ENCODE measurements around the gene LRPAP1.
"Not testable (repeated sequence)": the region's sequence is repeated elsewhere in the genome, so short reads cannot be mapped to it uniquely, and the experiment has no call there.

LRPAP1 gene

GRCh38 chr4:3531879-3532750 lies at the start of gene LRPAP1:
Gene LRPAP1 (minus strand): TSS chr4:3532422. CDS start chr4:3532412, 10 bp downstream.
- peak; percentile 100 for DNase-seq (ENCODE audit: low spot score)

- not testable (repeated sequence) for DNase-seq (ENCODE audit: low spot score)
Observed at GRCh38 chr4:3581334-3582090, 49.3 kb upstream of the LRPAP1 start.

DNA sequence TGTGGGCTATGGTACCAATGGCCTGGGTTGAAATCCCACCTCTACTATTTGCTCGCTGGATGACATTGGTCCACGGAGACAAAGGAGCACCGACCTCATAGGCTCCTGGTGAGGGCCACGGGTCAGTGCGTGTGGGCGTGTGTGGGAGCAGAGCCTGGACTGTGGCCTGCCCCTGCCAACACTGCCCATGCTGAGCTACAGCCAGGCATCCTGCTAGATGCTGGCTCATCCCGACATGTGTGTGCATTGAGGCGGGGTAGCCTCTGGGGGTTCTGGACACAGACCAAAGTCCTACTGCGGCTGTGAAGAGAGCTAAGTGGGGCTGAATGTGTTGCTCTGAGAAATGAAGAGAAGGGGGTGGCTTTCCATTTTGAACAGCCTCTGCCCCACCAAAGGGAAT lies 48.6 kb upstream of the LRPAP1 start:
- not testable (repeated sequence) for DNase-seq (ENCODE audit: low spot score)

GRCh38 chr4:3578527-3579144 lies 46.4 kb upstream of the LRPAP1 start:
- DNase-seq (ENCODE audit: low spot score): not testable (repeated sequence)

DNA sequence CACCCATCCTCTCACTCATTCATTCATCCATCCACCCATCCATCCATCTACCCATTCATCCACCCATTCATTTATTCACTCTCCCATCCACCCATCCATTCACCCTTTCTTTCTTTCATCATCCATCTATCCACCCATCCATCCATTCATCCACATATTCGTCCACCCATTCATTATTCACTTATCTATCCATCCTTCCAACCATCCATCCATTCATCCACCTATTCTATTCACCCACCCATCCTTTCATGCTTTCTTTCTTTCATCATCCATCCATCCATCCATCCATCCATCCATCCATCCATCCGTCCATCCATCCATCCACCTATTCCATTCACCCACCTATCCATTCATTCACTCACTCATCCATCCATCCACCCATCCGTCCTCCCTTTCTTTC lies 45.8 kb upstream of the LRPAP1 start:
- DNase-seq (ENCODE audit: low spot score): not testable (repeated sequence)

GRCh38 chr4:3577208-3577892 lies 45.1 kb upstream of the LRPAP1 start:
- DNase-seq (ENCODE audit: low spot score): not testable (repeated sequence)

- DNase-seq (ENCODE audit: low spot score): not testable (repeated sequence)
Observed at GRCh38 chr4:3576533-3577207, 44.4 kb upstream of the LRPAP1 start.

GRCh38 chr4:3575426-3576369 lies 43.5 kb upstream of the LRPAP1 start:
- not testable (repeated sequence) for DNase-seq (ENCODE audit: low spot score)

DNA sequence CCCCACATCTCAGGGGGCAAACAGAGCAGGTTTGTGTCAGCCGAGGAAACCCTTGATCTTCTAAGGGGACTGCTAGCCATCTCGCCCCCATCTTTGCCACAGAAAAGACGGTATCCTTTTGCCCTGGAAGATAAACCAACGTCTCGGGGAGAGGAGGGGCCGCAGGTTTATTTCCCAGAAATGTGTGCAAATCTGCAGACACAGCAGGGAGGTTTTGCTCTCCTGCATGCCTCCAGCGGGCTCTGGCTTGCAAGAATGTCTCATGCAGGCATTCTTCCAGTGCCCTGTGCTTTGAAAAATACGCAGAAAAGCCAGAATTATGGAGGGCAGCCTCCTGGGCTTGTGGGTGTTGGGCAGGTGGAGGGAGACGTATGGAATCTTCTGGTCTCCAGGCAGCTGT lies 42.6 kb upstream of the LRPAP1 start:
- not testable (repeated sequence) for DNase-seq (ENCODE audit: low spot score)

DNA sequence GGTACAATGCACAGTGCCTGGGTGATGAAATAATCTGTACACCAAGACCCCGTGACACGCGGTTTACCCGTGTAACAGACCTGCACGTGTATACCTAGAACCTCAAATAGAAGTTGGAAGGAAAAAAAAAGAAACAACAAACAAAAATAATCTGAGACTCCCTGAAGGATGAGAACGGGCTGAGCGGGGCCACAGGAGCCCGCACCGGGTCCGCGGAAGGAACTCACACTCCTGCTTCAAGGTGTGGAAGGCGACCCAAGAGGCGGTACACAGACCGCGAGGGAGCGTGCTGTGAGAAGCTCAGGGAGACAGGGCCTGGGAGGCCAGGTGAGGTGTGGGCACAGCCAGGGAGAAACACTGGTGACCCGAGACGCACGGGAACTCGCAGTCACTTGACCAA lies 42.1 kb upstream of the LRPAP1 start:
- DNase-seq (ENCODE audit: low spot score): not testable (repeated sequence)

DNA sequence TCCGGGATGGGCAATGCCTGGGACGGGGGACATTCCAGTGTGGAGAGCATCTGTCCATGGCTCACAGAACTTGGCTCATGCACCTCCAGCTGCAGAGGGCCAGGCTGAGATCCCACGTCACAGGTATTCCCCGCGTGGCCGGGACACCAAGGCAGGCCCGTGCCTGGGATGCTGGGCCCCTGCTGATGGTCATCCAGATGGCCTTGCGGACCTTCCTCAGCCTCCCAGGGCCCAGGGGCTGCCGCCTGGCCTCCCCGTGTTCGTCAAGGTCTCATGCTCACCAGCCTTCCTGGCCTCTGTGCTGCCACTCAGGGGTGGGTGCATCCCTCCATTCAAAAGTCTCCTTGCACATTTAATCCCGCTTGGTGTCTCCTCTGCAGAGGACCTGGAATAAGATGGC lies 40.9 kb upstream of the LRPAP1 start:
- DNase-seq (ENCODE audit: low spot score): no peak

GRCh38 chr4:3572363-3572762 lies 40.1 kb upstream of the LRPAP1 start:
- DNase-seq (ENCODE audit: low spot score): no peak

GRCh38 chr4:3571921-3572320 lies 39.7 kb upstream of the LRPAP1 start:
- DNase-seq (ENCODE audit: low spot score): no peak

- not testable (repeated sequence) for DNase-seq (ENCODE audit: low spot score)
Observed at GRCh38 chr4:3570923-3571322, 38.7 kb upstream of the LRPAP1 start.

- DNase-seq (ENCODE audit: low spot score): not testable (repeated sequence)
Observed at GRCh38 chr4:3569611-3570010, 37.4 kb upstream of the LRPAP1 start.

- DNase-seq (ENCODE audit: low spot score): not testable (repeated sequence)
Observed at GRCh38 chr4:3566701-3567100, 34.5 kb upstream of the LRPAP1 start.

DNA sequence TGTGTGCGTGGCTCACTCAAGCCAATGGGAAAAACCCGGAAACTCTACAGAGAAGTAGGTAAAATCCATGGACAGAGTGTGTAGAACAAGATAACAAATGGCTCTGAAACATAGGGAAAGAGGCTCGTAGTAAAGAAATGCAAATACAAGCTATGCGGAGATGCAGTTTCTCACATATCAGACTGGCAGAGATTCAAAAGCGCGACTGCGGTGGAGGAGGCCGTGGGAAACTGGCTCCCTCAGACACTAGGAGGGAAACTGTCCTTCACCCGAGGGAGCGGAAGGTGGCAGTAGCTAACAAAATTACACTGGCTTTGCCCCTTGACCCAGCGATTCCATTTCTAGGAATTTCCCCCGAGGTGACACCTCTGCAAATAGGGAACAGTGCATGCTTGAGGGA lies 34.1 kb upstream of the LRPAP1 start:
- not testable (repeated sequence) for DNase-seq (ENCODE audit: low spot score)

DNA sequence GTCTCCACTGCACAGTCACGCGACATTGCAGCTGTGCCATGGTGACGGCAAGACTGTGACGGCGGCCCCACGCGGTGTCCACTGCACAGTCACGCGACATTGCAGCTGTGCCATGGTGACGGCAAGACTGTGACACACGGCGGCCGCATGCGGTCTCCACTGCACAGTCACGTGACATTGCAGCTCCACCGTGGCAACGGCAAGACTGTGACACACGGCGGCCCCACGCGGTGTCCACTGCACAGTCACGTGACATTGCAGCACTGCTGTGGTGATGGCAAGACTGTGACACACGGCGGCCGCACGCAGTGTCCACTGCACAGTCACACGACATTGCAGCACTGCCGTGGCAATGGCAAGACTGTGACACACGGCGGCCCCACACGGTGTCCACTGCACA lies 32.7 kb upstream of the LRPAP1 start:
- DNase-seq (ENCODE audit: low spot score): not testable (repeated sequence)

DNA sequence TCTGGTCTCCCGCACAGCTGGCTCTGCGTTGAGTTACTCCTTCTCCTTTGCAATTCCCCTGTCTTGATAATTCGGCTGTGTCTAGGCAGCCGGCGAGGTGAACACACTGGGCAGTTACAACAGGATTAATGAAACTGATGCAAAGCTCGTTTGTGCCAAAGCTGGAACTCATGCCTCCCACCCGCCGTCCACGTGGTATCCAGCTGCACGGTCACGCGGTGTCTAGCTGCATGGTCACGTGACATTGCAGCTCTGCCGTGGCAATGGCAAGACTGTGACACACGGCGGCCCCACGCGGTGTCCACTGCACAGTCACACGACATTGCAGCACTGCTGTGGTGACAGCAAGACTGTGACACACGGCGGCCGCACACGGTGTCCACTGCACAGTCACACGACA lies 31.2 kb upstream of the LRPAP1 start:
- DNase-seq (ENCODE audit: low spot score): no peak

GRCh38 chr4:3562127-3562526 lies 29.9 kb upstream of the LRPAP1 start:
- DNase-seq (ENCODE audit: low spot score): not testable (repeated sequence)

Data from D341Med (cell line).